WTC11 (cell line): ENCODE measurements around the gene GNAL. TPM values are rescaled to one million over a fixed set of nuclear protein-coding genes. Genes with fewer than 3 reads are reported as not detected.

ENCODE experiments used
- ATAC-seq: fragments of 200-7000 bp; cut with Tn5 transposase; 2 replicates; pipeline ENCODE4 v1.10.0; 2021; ENCODE audit warnings: mild to moderate bottlenecking, moderate library complexity
- CTCF ChIA-PET: fragments of 300-600 bp; sonication (Branson Sonifier 250); formaldehyde crosslinking; loops from one replicate; lab custom pipeline; 2021; ENCODE audit warnings: antibody characterized with exemption; lab: Charles Lee
- POLR2A ChIA-PET: fragments of 350-600 bp; sonication (Branson Sonifier 250); formaldehyde crosslinking; loops from one replicate; lab custom pipeline; 2021; ENCODE audit warnings: antibody characterized with exemption; lab: Charles Lee
- DNase-seq: peaks from one replicate; pipeline ENCODE4 v3.0.0; 2021; ENCODE audit warnings: low spot score
- H3K27ac Mint-ChIP-seq: 2 replicates; pipeline ENCODE4 v1.8.0; 2021; ENCODE audit warnings: mixed read lengths
- H3K27me3 Mint-ChIP-seq: 2 replicates; pipeline ENCODE4 v1.8.0; 2021; ENCODE audit warnings: low read depth, mild to moderate bottlenecking, moderate library complexity, mixed read lengths
- H3K36me3 Mint-ChIP-seq: 2 replicates; pipeline ENCODE4 v1.8.0; 2021; ENCODE audit warnings: mixed read lengths
- H3K4me1 Mint-ChIP-seq: 2 replicates; pipeline ENCODE4 v1.8.0; 2022; ENCODE audit warnings: mixed read lengths
- H3K4me3 Mint-ChIP-seq: 2 replicates; pipeline ENCODE4 v1.8.0; 2021; ENCODE audit warnings: mild to moderate bottlenecking, moderate library complexity, mixed read lengths
- H3K9me3 Mint-ChIP-seq: 2 replicates; pipeline ENCODE4 v1.8.0; 2021; ENCODE audit warnings: mixed read lengths
- CBFB ChIP-seq: sonication (generic); formaldehyde crosslinking; IDR thresholded peaks from 2 replicates; pipeline ENCODE4 v1.8.1; 2022; ENCODE audit warnings: mild to moderate bottlenecking, low read depth, missing genetic modification reagents
- CREM ChIP-seq: sonication (generic); formaldehyde crosslinking; IDR thresholded peaks from 2 replicates; pipeline ENCODE4 v1.8.1; 2022; ENCODE audit warnings: mild to moderate bottlenecking, missing genetic modification reagents, moderate library complexity
- ELF4 ChIP-seq: sonication (generic); formaldehyde crosslinking; IDR thresholded peaks from 2 replicates; pipeline ENCODE4 v1.8.1; 2022; ENCODE audit warnings: low read depth, mild to moderate bottlenecking, moderate library complexity, missing genetic modification reagents
- ETV6 ChIP-seq: sonication (generic); formaldehyde crosslinking; IDR thresholded peaks from 2 replicates; pipeline ENCODE4 v1.8.1; 2022; ENCODE audit warnings: mild to moderate bottlenecking, missing genetic modification reagents
- NR3C1 ChIP-seq: sonication (generic); formaldehyde crosslinking; conservative IDR thresholded peaks from 2 replicates; pipeline ENCODE4 v1.8.1; 2023; ENCODE audit warnings: low read depth, mild to moderate bottlenecking, missing genetic modification reagents
- OVOL2 ChIP-seq: fragments of 250-450 bp; sonication (Bioruptor Pico); IDR thresholded peaks from 2 replicates; pipeline ENCODE4 v1.9.0; 2021; ENCODE audit warnings: mild to moderate bottlenecking, borderline replicate concordance
- PRRX2 ChIP-seq: fragments of 250-450 bp; sonication (Bioruptor Pico); IDR thresholded peaks from 2 replicates; pipeline ENCODE4 v1.8.0; 2021; ENCODE audit warnings: mild to moderate bottlenecking
- SMAD3 ChIP-seq: sonication (generic); formaldehyde crosslinking; IDR thresholded peaks from 2 replicates; pipeline ENCODE4 v1.8.0; 2022; ENCODE audit warnings: missing genetic modification reagents, mild to moderate bottlenecking, borderline replicate concordance
- ZNF317 ChIP-seq: sonication (generic); formaldehyde crosslinking; IDR thresholded peaks from 2 replicates; pipeline ENCODE4 v1.8.1; 2023; ENCODE audit warnings: low read depth, mild to moderate bottlenecking, moderate library complexity, missing genetic modification reagents, borderline replicate concordance
- total RNA-seq: library from RNA; stranded (reverse); gene quantifications from 3 replicates; pipeline ENCODE4 v1.2.3, GENCODE V29; 2021
- TF ChIP-seq, protein P1 (sequence below): sonication (generic); formaldehyde crosslinking; IDR thresholded peaks from 2 replicates; pipeline ENCODE4 v1.8.0; 2022; ENCODE audit warnings: mild to moderate bottlenecking, missing genetic modification reagents
- TF ChIP-seq, protein P2 (sequence below): fragments of 250-450 bp; sonication (Bioruptor Pico); IDR thresholded peaks from 2 replicates; pipeline ENCODE4 v1.9.0; 2021; ENCODE audit warnings: mild to moderate bottlenecking
- TF ChIP-seq, protein P3 (sequence below): sonication (generic); formaldehyde crosslinking; IDR thresholded peaks from 2 replicates; pipeline ENCODE4 v1.8.1; 2023; ENCODE audit warnings: mild to moderate bottlenecking, moderate library complexity, missing genetic modification reagents
- TF ChIP-seq, protein P4 (sequence below): sonication (generic); formaldehyde crosslinking; IDR thresholded peaks from 2 replicates; pipeline ENCODE4 v1.8.1; 2023; ENCODE audit warnings: mild to moderate bottlenecking, missing genetic modification reagents, moderate library complexity
- TF ChIP-seq, protein P5 (sequence below): sonication (generic); formaldehyde crosslinking; IDR thresholded peaks from 2 replicates; pipeline ENCODE4 v1.8.1; 2022; ENCODE audit warnings: missing genetic modification reagents, borderline replicate concordance
- TF ChIP-seq, protein P6 (sequence below): sonication (generic); formaldehyde crosslinking; IDR thresholded peaks from 2 replicates; pipeline ENCODE4 v1.8.0; 2023; ENCODE audit warnings: missing genetic modification reagents
- TF ChIP-seq, protein P7 (sequence below): sonication (generic); formaldehyde crosslinking; IDR thresholded peaks from 2 replicates; pipeline ENCODE4 v1.8.0; 2022; ENCODE audit warnings: mild to moderate bottlenecking, missing genetic modification reagents
- TF ChIP-seq, protein P8 (sequence below): sonication (generic); formaldehyde crosslinking; IDR thresholded peaks from 2 replicates; pipeline ENCODE4 v1.8.1; 2022; ENCODE audit warnings: mild to moderate bottlenecking, moderate library complexity, missing genetic modification reagents
- TF ChIP-seq, protein P9 (sequence below): sonication (generic); formaldehyde crosslinking; IDR thresholded peaks from 2 replicates; pipeline ENCODE4 v1.8.0; 2022; ENCODE audit warnings: mild to moderate bottlenecking, missing genetic modification reagents

Gene GNAL
- total RNA-seq, 1 experiment from 2014 or later: 22.3 TPM

DNA sequence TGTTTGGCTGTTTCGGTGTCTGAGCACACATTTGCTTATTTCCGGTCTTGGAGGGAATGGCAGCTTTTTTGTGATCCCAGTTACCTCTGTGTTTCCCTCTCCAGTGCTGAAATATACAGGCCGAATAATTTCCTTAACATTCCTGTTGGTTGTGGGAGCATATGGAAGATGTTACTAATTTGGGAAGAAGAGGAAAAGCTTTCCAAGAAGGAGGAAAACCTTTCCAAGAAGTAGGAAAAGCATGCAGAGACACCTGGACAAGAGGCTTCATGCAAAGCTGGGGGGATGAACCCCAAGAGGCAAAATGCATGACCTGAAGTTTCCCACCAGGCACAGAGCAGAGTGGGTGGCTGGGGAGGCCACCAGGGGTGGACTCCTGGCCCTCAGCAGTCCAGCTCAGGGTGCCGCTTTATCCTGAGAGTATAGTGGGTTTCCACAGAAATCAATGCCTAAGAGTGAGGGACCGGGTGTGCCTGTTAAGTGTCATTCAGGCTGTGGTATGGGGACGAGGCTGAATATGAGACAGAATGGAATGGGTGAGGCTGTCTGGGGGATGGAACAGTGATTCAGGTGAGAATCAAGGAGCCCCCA lies 25.5 kb upstream of the GNAL start:
- Mint-ChIP-seq H3K4me3 (no peak overlapping the region), H3K36me3 (no peaks in the 10 kb centered on the region), H3K4me1 (peaks cover 20% of the 10 kb centered on the region), H3K27me3 (peaks cover 2% of the 10 kb centered on the region; the same call in 1 of the 2 replicates), H3K27ac (no peak overlapping the region), H3K9me3 (no peaks in the 10 kb centered on the region)
- POLR2A ChIA-PET: no interaction called here
- DNase-seq (no peak), ATAC-seq (no peak)
- no peak for TF ChIP-seq CREM (CRISPR knock-in tag)
- no peak for TF ChIP-seq ZNF317 (CRISPR knock-in tag)
- no peak for TF ChIP-seq NR3C1 (CRISPR knock-in tag)
- TF ChIP-seq CBFB (CRISPR knock-in tag): no peak
- TF ChIP-seq PRRX2 (CRISPR knock-in tag): no peak
- no peak for TF ChIP-seq ETV6 (CRISPR knock-in tag)
- TF ChIP-seq, protein P1, sequence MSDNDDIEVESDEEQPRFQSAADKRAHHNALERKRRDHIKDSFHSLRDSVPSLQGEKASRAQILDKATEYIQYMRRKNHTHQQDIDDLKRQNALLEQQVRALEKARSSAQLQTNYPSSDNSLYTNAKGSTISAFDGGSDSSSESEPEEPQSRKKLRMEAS (CRISPR knock-in tag): no peak
- TF ChIP-seq, protein P2, sequence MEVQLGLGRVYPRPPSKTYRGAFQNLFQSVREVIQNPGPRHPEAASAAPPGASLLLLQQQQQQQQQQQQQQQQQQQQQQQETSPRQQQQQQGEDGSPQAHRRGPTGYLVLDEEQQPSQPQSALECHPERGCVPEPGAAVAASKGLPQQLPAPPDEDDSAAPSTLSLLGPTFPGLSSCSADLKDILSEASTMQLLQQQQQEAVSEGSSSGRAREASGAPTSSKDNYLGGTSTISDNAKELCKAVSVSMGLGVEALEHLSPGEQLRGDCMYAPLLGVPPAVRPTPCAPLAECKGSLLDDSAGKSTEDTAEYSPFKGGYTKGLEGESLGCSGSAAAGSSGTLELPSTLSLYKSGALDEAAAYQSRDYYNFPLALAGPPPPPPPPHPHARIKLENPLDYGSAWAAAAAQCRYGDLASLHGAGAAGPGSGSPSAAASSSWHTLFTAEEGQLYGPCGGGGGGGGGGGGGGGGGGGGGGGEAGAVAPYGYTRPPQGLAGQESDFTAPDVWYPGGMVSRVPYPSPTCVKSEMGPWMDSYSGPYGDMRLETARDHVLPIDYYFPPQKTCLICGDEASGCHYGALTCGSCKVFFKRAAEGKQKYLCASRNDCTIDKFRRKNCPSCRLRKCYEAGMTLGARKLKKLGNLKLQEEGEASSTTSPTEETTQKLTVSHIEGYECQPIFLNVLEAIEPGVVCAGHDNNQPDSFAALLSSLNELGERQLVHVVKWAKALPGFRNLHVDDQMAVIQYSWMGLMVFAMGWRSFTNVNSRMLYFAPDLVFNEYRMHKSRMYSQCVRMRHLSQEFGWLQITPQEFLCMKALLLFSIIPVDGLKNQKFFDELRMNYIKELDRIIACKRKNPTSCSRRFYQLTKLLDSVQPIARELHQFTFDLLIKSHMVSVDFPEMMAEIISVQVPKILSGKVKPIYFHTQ (CRISPR knock-in tag): no peak
- no peak for TF ChIP-seq OVOL2 (CRISPR knock-in tag)
- TF ChIP-seq, protein P3, sequence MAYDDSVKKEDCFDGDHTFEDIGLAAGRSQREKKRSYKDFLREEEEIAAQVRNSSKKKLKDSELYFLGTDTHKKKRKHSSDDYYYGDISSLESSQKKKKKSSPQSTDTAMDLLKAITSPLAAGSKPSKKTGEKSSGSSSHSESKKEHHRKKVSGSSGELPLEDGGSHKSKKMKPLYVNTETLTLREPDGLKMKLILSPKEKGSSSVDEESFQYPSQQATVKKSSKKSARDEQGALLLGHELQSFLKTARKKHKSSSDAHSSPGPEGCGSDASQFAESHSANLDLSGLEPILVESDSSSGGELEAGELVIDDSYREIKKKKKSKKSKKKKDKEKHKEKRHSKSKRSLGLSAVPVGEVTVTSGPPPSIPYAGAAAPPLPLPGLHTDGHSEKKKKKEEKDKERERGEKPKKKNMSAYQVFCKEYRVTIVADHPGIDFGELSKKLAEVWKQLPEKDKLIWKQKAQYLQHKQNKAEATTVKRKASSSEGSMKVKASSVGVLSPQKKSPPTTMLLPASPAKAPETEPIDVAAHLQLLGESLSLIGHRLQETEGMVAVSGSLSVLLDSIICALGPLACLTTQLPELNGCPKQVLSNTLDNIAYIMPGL: no peak
- TF ChIP-seq, protein P4, sequence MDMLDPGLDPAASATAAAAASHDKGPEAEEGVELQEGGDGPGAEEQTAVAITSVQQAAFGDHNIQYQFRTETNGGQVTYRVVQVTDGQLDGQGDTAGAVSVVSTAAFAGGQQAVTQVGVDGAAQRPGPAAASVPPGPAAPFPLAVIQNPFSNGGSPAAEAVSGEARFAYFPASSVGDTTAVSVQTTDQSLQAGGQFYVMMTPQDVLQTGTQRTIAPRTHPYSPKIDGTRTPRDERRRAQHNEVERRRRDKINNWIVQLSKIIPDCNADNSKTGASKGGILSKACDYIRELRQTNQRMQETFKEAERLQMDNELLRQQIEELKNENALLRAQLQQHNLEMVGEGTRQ (CRISPR knock-in tag): no peak
- CTCF ChIA-PET: interaction anchor here (1.0 to 1.3 kb wide), 2 partner anchors 70 to 375 kb away, joined by 3 to 4 read pairs; no protein-coding TSS in a partner anchor

DNA sequence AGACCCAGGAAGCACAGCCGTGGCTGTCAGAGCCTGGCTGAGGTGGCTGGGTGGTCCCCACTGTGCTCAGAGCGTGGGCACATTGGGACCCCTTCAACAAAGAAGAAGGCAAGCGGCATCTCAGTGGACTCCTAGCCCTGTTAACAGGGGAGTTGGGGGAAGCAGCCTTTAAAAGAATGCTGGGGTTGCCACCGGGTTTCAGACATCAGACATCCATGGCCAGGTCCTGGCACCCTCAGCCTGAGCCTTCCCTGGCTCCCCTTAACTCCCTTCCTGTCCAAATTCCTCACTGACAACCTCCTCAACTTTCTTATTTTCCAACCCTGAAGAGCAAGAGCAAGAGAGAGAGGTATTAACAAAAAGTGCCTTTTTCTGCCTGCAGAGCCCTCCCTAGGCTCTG lies 24.8 kb upstream of the GNAL start:
- TF ChIP-seq, protein P5, sequence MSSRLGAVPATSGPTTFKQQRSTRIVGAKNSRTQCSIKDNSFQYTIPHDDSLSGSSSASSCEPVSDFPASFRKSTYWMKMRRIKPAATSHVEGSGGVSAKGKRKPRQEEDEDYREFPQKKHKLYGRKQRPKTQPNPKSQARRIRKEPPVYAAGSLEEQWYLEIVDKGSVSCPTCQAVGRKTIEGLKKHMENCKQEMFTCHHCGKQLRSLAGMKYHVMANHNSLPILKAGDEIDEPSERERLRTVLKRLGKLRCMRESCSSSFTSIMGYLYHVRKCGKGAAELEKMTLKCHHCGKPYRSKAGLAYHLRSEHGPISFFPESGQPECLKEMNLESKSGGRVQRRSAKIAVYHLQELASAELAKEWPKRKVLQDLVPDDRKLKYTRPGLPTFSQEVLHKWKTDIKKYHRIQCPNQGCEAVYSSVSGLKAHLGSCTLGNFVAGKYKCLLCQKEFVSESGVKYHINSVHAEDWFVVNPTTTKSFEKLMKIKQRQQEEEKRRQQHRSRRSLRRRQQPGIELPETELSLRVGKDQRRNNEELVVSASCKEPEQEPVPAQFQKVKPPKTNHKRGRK (CRISPR knock-in tag): no peak
- TF ChIP-seq, protein P6, sequence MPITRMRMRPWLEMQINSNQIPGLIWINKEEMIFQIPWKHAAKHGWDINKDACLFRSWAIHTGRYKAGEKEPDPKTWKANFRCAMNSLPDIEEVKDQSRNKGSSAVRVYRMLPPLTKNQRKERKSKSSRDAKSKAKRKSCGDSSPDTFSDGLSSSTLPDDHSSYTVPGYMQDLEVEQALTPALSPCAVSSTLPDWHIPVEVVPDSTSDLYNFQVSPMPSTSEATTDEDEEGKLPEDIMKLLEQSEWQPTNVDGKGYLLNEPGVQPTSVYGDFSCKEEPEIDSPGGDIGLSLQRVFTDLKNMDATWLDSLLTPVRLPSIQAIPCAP (CRISPR knock-in tag): no peak
- TF ChIP-seq ELF4 (no peak), SMAD3 (CRISPR knock-in tag) (no peak)
- TF ChIP-seq, protein P7, sequence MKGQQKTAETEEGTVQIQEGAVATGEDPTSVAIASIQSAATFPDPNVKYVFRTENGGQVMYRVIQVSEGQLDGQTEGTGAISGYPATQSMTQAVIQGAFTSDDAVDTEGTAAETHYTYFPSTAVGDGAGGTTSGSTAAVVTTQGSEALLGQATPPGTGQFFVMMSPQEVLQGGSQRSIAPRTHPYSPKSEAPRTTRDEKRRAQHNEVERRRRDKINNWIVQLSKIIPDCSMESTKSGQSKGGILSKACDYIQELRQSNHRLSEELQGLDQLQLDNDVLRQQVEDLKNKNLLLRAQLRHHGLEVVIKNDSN (CRISPR knock-in tag): no peak
- TF ChIP-seq, protein P1 (CRISPR knock-in tag): no peak
- TF ChIP-seq, protein P8, sequence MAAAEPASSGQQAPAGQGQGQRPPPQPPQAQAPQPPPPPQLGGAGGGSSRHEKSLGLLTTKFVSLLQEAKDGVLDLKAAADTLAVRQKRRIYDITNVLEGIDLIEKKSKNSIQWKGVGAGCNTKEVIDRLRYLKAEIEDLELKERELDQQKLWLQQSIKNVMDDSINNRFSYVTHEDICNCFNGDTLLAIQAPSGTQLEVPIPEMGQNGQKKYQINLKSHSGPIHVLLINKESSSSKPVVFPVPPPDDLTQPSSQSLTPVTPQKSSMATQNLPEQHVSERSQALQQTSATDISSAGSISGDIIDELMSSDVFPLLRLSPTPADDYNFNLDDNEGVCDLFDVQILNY (CRISPR knock-in tag): no peak
- TF ChIP-seq, protein P9, sequence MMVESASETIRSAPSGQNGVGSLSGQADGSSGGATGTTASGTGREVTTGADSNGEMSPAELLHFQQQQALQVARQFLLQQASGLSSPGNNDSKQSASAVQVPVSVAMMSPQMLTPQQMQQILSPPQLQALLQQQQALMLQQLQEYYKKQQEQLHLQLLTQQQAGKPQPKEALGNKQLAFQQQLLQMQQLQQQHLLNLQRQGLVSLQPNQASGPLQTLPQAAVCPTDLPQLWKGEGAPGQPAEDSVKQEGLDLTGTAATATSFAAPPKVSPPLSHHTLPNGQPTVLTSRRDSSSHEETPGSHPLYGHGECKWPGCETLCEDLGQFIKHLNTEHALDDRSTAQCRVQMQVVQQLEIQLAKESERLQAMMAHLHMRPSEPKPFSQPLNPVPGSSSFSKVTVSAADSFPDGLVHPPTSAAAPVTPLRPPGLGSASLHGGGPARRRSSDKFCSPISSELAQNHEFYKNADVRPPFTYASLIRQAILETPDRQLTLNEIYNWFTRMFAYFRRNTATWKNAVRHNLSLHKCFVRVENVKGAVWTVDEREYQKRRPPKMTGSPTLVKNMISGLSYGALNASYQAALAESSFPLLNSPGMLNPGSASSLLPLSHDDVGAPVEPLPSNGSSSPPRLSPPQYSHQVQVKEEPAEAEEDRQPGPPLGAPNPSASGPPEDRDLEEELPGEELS (CRISPR knock-in tag): no peak
- TF ChIP-seq, protein P4 (CRISPR knock-in tag): no peak
- no peaks in the 10 kb centered on the region for H3K36me3 Mint-ChIP-seq
- DNase-seq (no peak), ATAC-seq (no peak)
- no peak overlapping the region for H3K27ac Mint-ChIP-seq
- POLR2A ChIA-PET: no interaction called here
- peaks cover 27% of the 10 kb centered on the region for H3K4me1 Mint-ChIP-seq
- no peak overlapping the region for H3K4me3 Mint-ChIP-seq
- CTCF ChIA-PET: no interaction called here
- H3K27me3 Mint-ChIP-seq: peaks cover 3% of the 10 kb centered on the region; the same call in 1 of the 2 replicates
- H3K9me3 Mint-ChIP-seq: no peaks in the 10 kb centered on the region
